Gastrocnemius medialis (tissue), 4 donors: ENCODE measurements around the gene PRDM10. TPM values are rescaled to one million over a fixed set of nuclear protein-coding genes. Genes with fewer than 3 reads are reported as not detected.

Source experiments
- ATAC-seq, 2 donors: fragments of 150-250 bp; one replicate each; pipeline ENCODE4 v1.9.1; 2016
- DNase-seq, 2 donors: peaks; one replicate each; pipeline ENCODE4 v3.0.0-alpha.2; 2019
- H3K27ac ChIP-seq, 4 donors: fragments of 200-600 bp; sonication (generic); 1 replicate in 1 of 4; 2 replicates in 3 of 4; pipeline ENCODE4 v1.5.1; 2016 to 2018; ENCODE audit warnings: mild to moderate bottlenecking in 2 of 4, moderate library complexity in 1 of 4
- H3K27me3 ChIP-seq, 3 donors: fragments of 200-600 bp; sonication (generic) in 2 of 3; 1 replicate in 1 of 3; 2 replicates in 2 of 3; pipeline versions ENCODE4 v1.5.1 to v1.6.0; 2016 to 2019; ENCODE audit warnings: mild to moderate bottlenecking in 1 of 3, moderate library complexity in 1 of 3
- H3K36me3 ChIP-seq, 2 donors: fragments of 200-600 bp; sonication (generic) in 1 of 2; one replicate each; pipeline ENCODE4 v1.5.1; 2017 to 2018
- H3K4me1 ChIP-seq, 2 donors: fragments of 200-600 bp; sonication (generic) in 1 of 2; one replicate each; pipeline ENCODE4 v1.5.1; 2016 to 2017; ENCODE audit warnings: mild to moderate bottlenecking in 2 of 2
- H3K4me3 ChIP-seq, 4 donors: fragments of 200-600 bp; sonication (generic) in 3 of 4; 1 replicate in 1 of 4; 2 replicates in 3 of 4; pipeline ENCODE4 v1.5.1; 2016 to 2019; ENCODE audit warnings: mild to moderate bottlenecking in 2 of 4
- H3K9me3 ChIP-seq, 3 donors: fragments of 200-600 bp; sonication (generic) in 2 of 3; 1 replicate in 1 of 3; 2 replicates in 2 of 3; pipeline ENCODE4 v1.5.1; 2016 to 2019
- CTCF ChIP-seq, 5 experiments: fragments of 450-650 bp in 3 of 5; fragments of 200-600 bp in 2 of 5; sonication (generic) in 2 of 5; IDR thresholded peaks in 4 of 5; conservative IDR thresholded peaks in 1 of 5; 1 replicate in 4 of 5; 2 replicates in 1 of 5; pipeline ENCODE4 v1.5.1; 2016 to 2019; ENCODE audit warnings: antibody characterized with exemption in 5 of 5, mild to moderate bottlenecking in 3 of 5, moderate library complexity in 3 of 5
- POLR2A ChIP-seq, 2 donors: fragments of 450-650 bp; IDR thresholded peaks; one replicate each; pipeline ENCODE4 v1.6.1; 2017; ENCODE audit warnings: antibody characterized with exemption in 2 of 2, mild to moderate bottlenecking in 2 of 2, moderate library complexity in 2 of 2
- in situ Hi-C, 4 donors: fragments of 200-750 bp; cut with MboI; loops; one replicate each; pipeline versions ENCODE4 v1.15.0 to v1.8.0; 2017; ENCODE audit warnings: low sequenced_read_pairs in 4 of 4
- intact Hi-C: fragments of 100-400 bp; cut with DNase I; formaldehyde crosslinking; loops from one replicate; pipeline ENCODE4 v1.15.1; 2023; ENCODE audit warnings: low total_unique reads
- total RNA-seq, 4 donors: library from RNA; depleted of rRNA; stranded (reverse); fragments of >200 nt; gene quantifications; one replicate each; pipeline versions ENCODE4 v1.1.0 to v1.2.3, GENCODE V29; 2016

The PRDM10 gene
- total RNA-seq, 4 donors from 2014 or later = 3.3 to 10.9 (median 9.0) TPM

GRCh38 chr11:129928923-129929692 lies 73.5 kb downstream of the PRDM10 start:
- no peak for ATAC-seq
- TF ChIP-seq POLR2A (IDR thresholded peaks at IDR 0.05) = no peak
- no peak for TF ChIP-seq CTCF (IDR thresholded peaks at IDR 0.05 in 4 of 5, conservative IDR thresholded peaks at IDR 0.05 in 1 of 5)
- no peak overlapping the region for H3K4me3 ChIP-seq
- DNase-seq = no peak
- H3K27ac ChIP-seq = no peak overlapping the region
- H3K9me3 ChIP-seq = no peaks in the 10 kb centered on the region
- intact Hi-C loops (no loop called here), in situ Hi-C loops (loop anchor here in 3 of 4 donors (5.0 kb wide), 1 partner anchor 203 kb away; no protein-coding TSS in a partner anchor)
- peaks cover 0 to 28% of the 10 kb centered on the region in 2 donors for H3K36me3 ChIP-seq
- H3K4me1 ChIP-seq = no peaks in the 10 kb centered on the region
- H3K27me3 ChIP-seq = no peaks in the 10 kb centered on the region

- DNase-seq = no peak
- Histone ChIP-seq H3K36me3 (peaks cover 0 to 40% of the 10 kb centered on the region in 2 donors), H3K4me3 (no peak overlapping the region), H3K4me1 (peaks cover 0 to 3% of the 10 kb centered on the region in 2 donors), H3K27ac (no peak overlapping the region), H3K27me3 (no peaks in the 10 kb centered on the region), H3K9me3 (no peaks in the 10 kb centered on the region)
- ATAC-seq = no peak
- intact Hi-C loops = loop anchor here (1.0 kb wide), 1 partner anchor 210 kb away; no protein-coding TSS in a partner anchor
- no peak for TF ChIP-seq POLR2A (IDR thresholded peaks at IDR 0.05)
- in situ Hi-C loops = loop anchor here in 1 of 4 donors (5.0 kb wide), 1 partner anchor 215 kb away; no protein-coding TSS in a partner anchor
Measured at GRCh38 chr11:129922674-129923073, 80.0 kb downstream of the PRDM10 start.

- H3K36me3 ChIP-seq = peaks cover 2 to 70% of the 10 kb centered on the region in 2 donors
- no peak overlapping the region for H3K4me3 ChIP-seq
- TF ChIP-seq CTCF (IDR thresholded peaks at IDR 0.05 in 4 of 5, conservative IDR thresholded peaks at IDR 0.05 in 1 of 5) (no peak), POLR2A (IDR thresholded peaks at IDR 0.05) (no peak)
- no peaks in the 10 kb centered on the region for H3K27me3 ChIP-seq
- no peak overlapping the region for H3K27ac ChIP-seq
- in situ Hi-C loops (no loop called here), intact Hi-C loops (no loop called here)
- ATAC-seq (no peak), DNase-seq (no peak)
- H3K4me1 ChIP-seq = no peaks in the 10 kb centered on the region
- H3K9me3 ChIP-seq = no peaks in the 10 kb centered on the region
Measured at GRCh38 chr11:129918361-129918760, 84.3 kb downstream of the PRDM10 start.

GRCh38 chr11:129917231-129917630 lies 85.4 kb downstream of the PRDM10 start:
- in situ Hi-C loops (no loop called here), intact Hi-C loops (no loop called here)
- no peak for DNase-seq
- no peaks in the 10 kb centered on the region for H3K9me3 ChIP-seq
- H3K36me3 ChIP-seq = peaks cover 2 to 62% of the 10 kb centered on the region in 2 donors
- no peaks in the 10 kb centered on the region for H3K27me3 ChIP-seq
- H3K4me1 ChIP-seq = no peaks in the 10 kb centered on the region
- ATAC-seq = no peak
- H3K27ac ChIP-seq = no peak overlapping the region
- no peak for TF ChIP-seq CTCF (IDR thresholded peaks at IDR 0.05 in 4 of 5, conservative IDR thresholded peaks at IDR 0.05 in 1 of 5)
- TF ChIP-seq POLR2A (IDR thresholded peaks at IDR 0.05) = no peak
- H3K4me3 ChIP-seq = no peak overlapping the region

GRCh38 chr11:129911298-129911697 lies 91.3 kb downstream of the PRDM10 start:
- Histone ChIP-seq H3K36me3 (peaks cover 2 to 56% of the 10 kb centered on the region in 2 donors), H3K9me3 (no peaks in the 10 kb centered on the region), H3K4me3 (no peak overlapping the region), H3K27me3 (no peaks in the 10 kb centered on the region), H3K27ac (no peak overlapping the region), H3K4me1 (no peaks in the 10 kb centered on the region)
- DNase-seq = no peak
- no peak for ATAC-seq
- in situ Hi-C loops = no loop called here
- no peak for TF ChIP-seq POLR2A (IDR thresholded peaks at IDR 0.05)
- TF ChIP-seq CTCF (IDR thresholded peaks at IDR 0.05 in 4 of 5, conservative IDR thresholded peaks at IDR 0.05 in 1 of 5) = no peak
- intact Hi-C loops = no loop called here
